Subcutaneous adipose tissue (tissue), 4 donors: ENCODE data around the gene NOL3. TPM values are rescaled to one million over a fixed set of nuclear protein-coding genes. Genes with fewer than 3 reads are reported as not detected.

Source experiments
- CTCF ChIP-seq: fragments of 450-650 bp; IDR thresholded peaks from one replicate; pipeline ENCODE4 v1.5.1; 2016; ENCODE audit warnings: low read depth, mild to moderate bottlenecking, control low read depth, antibody characterized with exemption, moderate library complexity
- total RNA-seq, 4 donors: library from RNA; depleted of rRNA; stranded (reverse); fragments of >200 nt; gene quantifications; one replicate each; pipeline ENCODE4 v1.1.0, GENCODE V29; 2016

The NOL3 gene
- total RNA-seq: 100 to 1,000 TPM in 1 of 4 donors, 10 to 100 TPM in 3; 22.9 to 106 (median 57.4) TPM

GRCh38 chr16:67170168-67170948 is at the start of gene NOL3:
TSS of gene NOL3 (plus strand) at chr16:67170538.
- TF ChIP-seq CTCF: no peak

GRCh38 chr16:67128417-67128816 is 41.9 kb upstream of the NOL3 start:
- no peak for TF ChIP-seq CTCF

- no peak for TF ChIP-seq CTCF
These were observed 41.5 kb upstream of the NOL3 start for GRCh38 chr16:67128887-67129286.

GRCh38 chr16:67129422-67129821 is 40.9 kb upstream of the NOL3 start:
- TF ChIP-seq CTCF: no peak

GRCh38 chr16:67137605-67138004 is 32.7 kb upstream of the NOL3 start:
- TF ChIP-seq CTCF: no peak

- no peak for TF ChIP-seq CTCF
These were observed 28.9 kb upstream of the NOL3 start for GRCh38 chr16:67141391-67141790.

GRCh38 chr16:67142342-67142741 is 28.0 kb upstream of the NOL3 start:
- TF ChIP-seq CTCF: no peak
